ENCODE measurements around the gene SRSF7.

- no peak for TF ChIP-seq CTCF (IDR thresholded peaks at IDR 0.05)
- no peak for TF ChIP-seq EP300 (IDR thresholded peaks at IDR 0.05)
- no peak for TF ChIP-seq POLR2A (IDR thresholded peaks at IDR 0.05)
These were observed 52.6 kb downstream of the SRSF7 start for GRCh38 chr2:38698467-38699003.

Data from gastroesophageal sphincter (tissue), 3 donors.